Mammary epithelial cell (primary cell): ENCODE results near the gene UPK3A.

Experiments
- EZH2 ChIP-seq: IDR thresholded peaks from 2 replicates; pipeline ENCODE4 v1.6.1; 2012; ENCODE audit warnings: low read length, inconsistent platforms, borderline replicate concordance
- TF ChIP-seq, protein P1 (sequence below), 2 donors: IDR thresholded peaks in 1 of 2; conservative IDR thresholded peaks in 1 of 2; 2 replicates each; pipeline ENCODE4 v1.5.1; 2011 to 2012; ENCODE audit warnings: inconsistent platforms in 2 of 2, low read length in 2 of 2, mild to moderate bottlenecking in 2 of 2, control low read depth in 1 of 2, low read depth in 1 of 2; ENCODE audit not compliant: insufficient read depth in 1 of 2; ENCODE audit errors: extremely low read depth in 1 of 2

- TF ChIP-seq, protein P1, sequence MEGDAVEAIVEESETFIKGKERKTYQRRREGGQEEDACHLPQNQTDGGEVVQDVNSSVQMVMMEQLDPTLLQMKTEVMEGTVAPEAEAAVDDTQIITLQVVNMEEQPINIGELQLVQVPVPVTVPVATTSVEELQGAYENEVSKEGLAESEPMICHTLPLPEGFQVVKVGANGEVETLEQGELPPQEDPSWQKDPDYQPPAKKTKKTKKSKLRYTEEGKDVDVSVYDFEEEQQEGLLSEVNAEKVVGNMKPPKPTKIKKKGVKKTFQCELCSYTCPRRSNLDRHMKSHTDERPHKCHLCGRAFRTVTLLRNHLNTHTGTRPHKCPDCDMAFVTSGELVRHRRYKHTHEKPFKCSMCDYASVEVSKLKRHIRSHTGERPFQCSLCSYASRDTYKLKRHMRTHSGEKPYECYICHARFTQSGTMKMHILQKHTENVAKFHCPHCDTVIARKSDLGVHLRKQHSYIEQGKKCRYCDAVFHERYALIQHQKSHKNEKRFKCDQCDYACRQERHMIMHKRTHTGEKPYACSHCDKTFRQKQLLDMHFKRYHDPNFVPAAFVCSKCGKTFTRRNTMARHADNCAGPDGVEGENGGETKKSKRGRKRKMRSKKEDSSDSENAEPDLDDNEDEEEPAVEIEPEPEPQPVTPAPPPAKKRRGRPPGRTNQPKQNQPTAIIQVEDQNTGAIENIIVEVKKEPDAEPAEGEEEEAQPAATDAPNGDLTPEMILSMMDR (conservative IDR thresholded peaks at IDR 0.05 in 1 of 2, IDR thresholded peaks at IDR 0.05 in 1 of 2; ENCODE audit: extremely low read depth in 1 of 2, insufficient read depth in 1 of 2, low read depth in 1 of 2, low read length in 2 of 2) = no peak
- TF ChIP-seq EZH2 = no peak
Observed at GRCh38 chr22:45334528-45334927, 49.8 kb downstream of the UPK3A start.
